ENCODE results near the gene EI24. TPM values are rescaled to one million over a fixed set of nuclear protein-coding genes. Genes with fewer than 3 reads are reported as not detected.

The EI24 gene
- total and polyA plus RNA-seq, 2 donors (not counting 1 experiment from before 2014, with no cell fraction given): 12.9 to 21.9 TPM

GRCh38 chr11:125592305-125593113 is 23.2 kb downstream of the EI24 start, which contains the start of gene STT3A:
Gene STT3A, plus strand, starts transcription at chr11:125592852. Its CDS starts 3,064 bp downstream, at chr11:125595916.
- H3K4me1 ChIP-seq (ENCODE audit: control insufficient read depth in 2 of 2, insufficient read depth in 2 of 2, low read length in 2 of 2): peaks cover 27 to 28% of the 10 kb centered on the region in 2 donors
- H3K9ac ChIP-seq (ENCODE audit: low read length): peak within 1 kb of the TSS; percentile 93
- no peaks in the 10 kb centered on the region for H3K27me3 ChIP-seq (replicated peaks in 1 of 4; ENCODE audit: control extremely low read depth in 1 of 4, control insufficient read depth in 3 of 4, insufficient read depth in 4 of 4, low read length in 3 of 4)
- ATAC-seq (ENCODE audit: low read depth): peak; percentile 92
- intact Hi-C loops (cut with micrococcal nuclease): loop anchor here (1.0 to 10.0 kb wide), 8 partner anchors 23 to 672 kb away; partner anchors contain the start of genes CCDC15, CHEK1, EI24 and FAM118B
- peaks cover 41% of the 10 kb centered on the region for H3K4me1 Mint-ChIP-seq
- peaks cover 0 to 7% of the 10 kb centered on the region in 2 experiments for H3K36me3 ChIP-seq (replicated peaks in 1 of 2; ENCODE audit: control extremely low read depth in 1 of 2, control insufficient read depth in 1 of 2, extremely low read depth in 1 of 2, insufficient read depth in 2 of 2, low read length in 1 of 2)
- no peaks in the 10 kb centered on the region for H3K9me3 ChIP-seq (ENCODE audit: control extremely low read depth in 1 of 3, control insufficient read depth in 2 of 3, insufficient read depth in 1 of 3, low read length in 2 of 3)
- no peaks in the 10 kb centered on the region for H3K27me3 Mint-ChIP-seq
- POLR2A ChIA-PET: interaction anchor here (0.8 to 2.3 kb wide), 7 partner anchors 9 to 639 kb away, joined by 3 to 14 read pairs (median 3); partner anchors contain the start of genes CHEK1 and EI24
- peak within 1 kb of the TSS; percentile 94 for H3K4me3 Mint-ChIP-seq
- H3K4me2 ChIP-seq (replicated peaks; ENCODE audit: low read depth, low read length, poor library complexity, severe bottlenecking): peak within 1 kb of the TSS; percentile 87
- peaks cover 53% of the 10 kb centered on the region for H3K79me2 ChIP-seq (ENCODE audit: control insufficient read depth, insufficient read depth, low read length)
- peaks cover 8% of the 10 kb centered on the region for H4K20me1 ChIP-seq (ENCODE audit: control insufficient read depth, insufficient read depth, low read length, poor library complexity, severe bottlenecking)
- H3K27ac ChIP-seq (ENCODE audit: low read length in 2 of 2): peak within 1 kb of the TSS; percentile 94 to 95
- H3K9me3 Mint-ChIP-seq (ENCODE audit: insufficient read depth): no peaks in the 10 kb centered on the region
- H2AFZ ChIP-seq (ENCODE audit: insufficient read depth, low read depth, low read length, poor library complexity, severe bottlenecking): peak within 1 kb of the TSS; percentile 93
- WGBS (ENCODE audit: insufficient coverage): under 1% methylated on average over 52 of the region's 55 CpGs
- CTCF ChIA-PET: interaction anchor here (1.3 to 2.4 kb wide), 2 partner anchors 20 to 23 kb away, joined by 3 to 10 read pairs; partner anchors contain the start of gene EI24
- DNase-seq: peak; percentile 99
- peak within 1 kb of the TSS; percentile 97 for H3K27ac Mint-ChIP-seq
- peak within 1 kb of the TSS; percentile 72 to 97 (median 84) for H3K4me3 ChIP-seq (ENCODE audit: control extremely low read depth in 1 of 5, extremely low read depth in 1 of 5, insufficient read depth in 1 of 5, low read depth in 2 of 5, low read length in 4 of 5)
- TF ChIP-seq CTCF (IDR thresholded peaks at IDR 0.05) (no peak), EZH2 (IDR thresholded peaks at IDR 0.05; ENCODE audit: borderline replicate concordance, insufficient read depth, low read depth, low read length, poor library complexity, severe bottlenecking) (no peak)
